ENCODE measurements around the gene UROC1.

The UROC1 gene

DNA sequence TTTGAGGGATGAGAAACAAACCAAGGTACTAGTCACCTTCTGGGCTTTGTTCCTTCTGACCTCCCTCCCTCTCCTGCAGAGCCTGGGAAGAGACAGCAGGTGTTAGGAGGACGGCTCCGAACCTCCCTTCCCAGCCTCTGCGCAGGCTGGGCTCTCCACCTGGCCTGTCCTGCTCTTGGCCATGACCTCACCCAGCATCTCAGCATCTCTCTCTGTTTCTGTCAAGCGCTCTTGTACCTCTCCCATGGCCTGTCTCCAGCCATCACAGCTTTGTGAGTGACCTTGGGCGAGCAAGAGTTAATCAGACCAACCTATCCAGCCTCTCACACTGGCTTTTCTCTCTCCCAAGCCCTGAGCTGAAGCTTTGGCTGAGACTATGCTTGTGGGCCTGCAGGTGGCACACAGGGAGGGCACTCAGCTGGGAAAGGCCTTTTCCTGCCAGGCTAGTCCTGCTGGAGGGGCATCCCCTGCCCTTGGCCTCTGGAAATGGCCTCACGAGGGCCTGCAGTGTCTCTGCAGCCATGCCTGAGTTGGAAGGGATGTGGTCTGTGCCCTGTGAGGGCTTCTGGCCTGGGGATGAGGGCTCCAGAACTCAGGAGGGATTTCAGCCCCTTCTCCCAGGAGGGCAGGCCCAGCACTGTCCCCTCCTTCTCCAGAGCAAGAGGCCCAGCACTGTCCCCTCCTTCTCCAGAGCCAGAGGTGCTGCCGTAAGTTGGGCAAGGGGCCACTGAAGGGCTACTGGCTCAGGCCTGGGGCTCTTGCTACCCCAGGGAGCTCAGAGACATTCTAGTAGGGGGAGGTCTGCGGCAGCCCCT, 8.5 kb upstream of the UROC1 start:
- TF ChIP-seq, protein P1, sequence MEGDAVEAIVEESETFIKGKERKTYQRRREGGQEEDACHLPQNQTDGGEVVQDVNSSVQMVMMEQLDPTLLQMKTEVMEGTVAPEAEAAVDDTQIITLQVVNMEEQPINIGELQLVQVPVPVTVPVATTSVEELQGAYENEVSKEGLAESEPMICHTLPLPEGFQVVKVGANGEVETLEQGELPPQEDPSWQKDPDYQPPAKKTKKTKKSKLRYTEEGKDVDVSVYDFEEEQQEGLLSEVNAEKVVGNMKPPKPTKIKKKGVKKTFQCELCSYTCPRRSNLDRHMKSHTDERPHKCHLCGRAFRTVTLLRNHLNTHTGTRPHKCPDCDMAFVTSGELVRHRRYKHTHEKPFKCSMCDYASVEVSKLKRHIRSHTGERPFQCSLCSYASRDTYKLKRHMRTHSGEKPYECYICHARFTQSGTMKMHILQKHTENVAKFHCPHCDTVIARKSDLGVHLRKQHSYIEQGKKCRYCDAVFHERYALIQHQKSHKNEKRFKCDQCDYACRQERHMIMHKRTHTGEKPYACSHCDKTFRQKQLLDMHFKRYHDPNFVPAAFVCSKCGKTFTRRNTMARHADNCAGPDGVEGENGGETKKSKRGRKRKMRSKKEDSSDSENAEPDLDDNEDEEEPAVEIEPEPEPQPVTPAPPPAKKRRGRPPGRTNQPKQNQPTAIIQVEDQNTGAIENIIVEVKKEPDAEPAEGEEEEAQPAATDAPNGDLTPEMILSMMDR (IDR thresholded peaks at IDR 0.05; ENCODE audit: low read depth, low read length) = no peak
- no peak for DNase-seq (ENCODE audit: extremely low read depth, low read depth)

- TF ChIP-seq, protein P1 (IDR thresholded peaks at IDR 0.05; ENCODE audit: low read depth, low read length) = no peak
- no peak for DNase-seq (ENCODE audit: extremely low read depth, low read depth)
Observed at GRCh38 chr3:126525091-126525852, 7.7 kb upstream of the UROC1 start.

- DNase-seq (ENCODE audit: extremely low read depth, low read depth) = no peak
Observed at GRCh38 chr3:126524429-126524988, 6.9 kb upstream of the UROC1 start.

DNA sequence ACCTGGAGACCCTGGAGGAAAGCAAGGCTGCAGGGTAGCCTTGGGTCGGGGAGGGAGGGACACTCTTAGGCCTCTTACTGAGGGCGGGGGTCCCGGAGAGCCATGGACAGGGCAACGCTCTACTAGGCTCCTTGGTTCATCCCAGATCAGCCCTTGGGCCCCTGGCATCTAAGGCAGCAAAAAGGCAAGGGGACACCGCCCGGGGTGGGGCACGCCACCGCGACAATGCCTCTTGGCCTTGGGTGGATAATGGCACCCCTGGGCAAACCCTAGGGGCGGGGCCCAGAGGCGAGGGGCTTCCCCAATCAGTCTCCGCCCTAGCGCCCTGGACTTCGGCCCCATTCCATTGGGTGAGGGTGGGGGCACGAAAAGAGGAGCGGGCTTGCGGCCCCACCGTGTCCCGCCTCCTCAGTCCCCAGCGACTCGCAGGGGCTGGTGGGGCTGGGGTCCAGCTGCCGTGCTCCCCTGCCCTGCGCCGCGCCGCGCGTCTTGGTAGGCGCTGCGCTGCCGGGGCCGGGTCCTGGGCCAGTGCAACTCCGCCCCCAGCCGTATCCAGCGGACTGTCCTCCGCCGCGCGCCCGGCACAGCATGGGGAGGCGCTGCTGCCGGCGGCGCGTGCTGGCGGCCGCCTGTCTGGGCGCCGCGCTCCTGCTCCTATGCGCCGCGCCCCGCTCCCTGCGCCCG, 6.3 kb upstream of the UROC1 start, which contains the start of gene CHST13:
TSS of gene CHST13 (plus strand) at position 411 of the 684 bp plus-strand sequence. CDS start at position 589, 178 bp downstream.
- TF ChIP-seq, protein P1 (IDR thresholded peaks at IDR 0.05; ENCODE audit: low read depth, low read length) = no peak
- DNase-seq (ENCODE audit: extremely low read depth, low read depth) = no peak

More at GRCh38 chr3:126524429-126524988, 6.9 kb upstream of the UROC1 start:
- TF ChIP-seq, protein P1 (IDR thresholded peaks at IDR 0.05; ENCODE audit: low read depth, low read length) = no peak

GRCh38 chr3:126522363-126522788, 4.8 kb upstream of the UROC1 start:
- peak; percentile 4 for DNase-seq (ENCODE audit: extremely low read depth, low read depth)
- TF ChIP-seq, protein P1 (IDR thresholded peaks at IDR 0.05; ENCODE audit: low read depth, low read length) = peak; percentile 83

DNA sequence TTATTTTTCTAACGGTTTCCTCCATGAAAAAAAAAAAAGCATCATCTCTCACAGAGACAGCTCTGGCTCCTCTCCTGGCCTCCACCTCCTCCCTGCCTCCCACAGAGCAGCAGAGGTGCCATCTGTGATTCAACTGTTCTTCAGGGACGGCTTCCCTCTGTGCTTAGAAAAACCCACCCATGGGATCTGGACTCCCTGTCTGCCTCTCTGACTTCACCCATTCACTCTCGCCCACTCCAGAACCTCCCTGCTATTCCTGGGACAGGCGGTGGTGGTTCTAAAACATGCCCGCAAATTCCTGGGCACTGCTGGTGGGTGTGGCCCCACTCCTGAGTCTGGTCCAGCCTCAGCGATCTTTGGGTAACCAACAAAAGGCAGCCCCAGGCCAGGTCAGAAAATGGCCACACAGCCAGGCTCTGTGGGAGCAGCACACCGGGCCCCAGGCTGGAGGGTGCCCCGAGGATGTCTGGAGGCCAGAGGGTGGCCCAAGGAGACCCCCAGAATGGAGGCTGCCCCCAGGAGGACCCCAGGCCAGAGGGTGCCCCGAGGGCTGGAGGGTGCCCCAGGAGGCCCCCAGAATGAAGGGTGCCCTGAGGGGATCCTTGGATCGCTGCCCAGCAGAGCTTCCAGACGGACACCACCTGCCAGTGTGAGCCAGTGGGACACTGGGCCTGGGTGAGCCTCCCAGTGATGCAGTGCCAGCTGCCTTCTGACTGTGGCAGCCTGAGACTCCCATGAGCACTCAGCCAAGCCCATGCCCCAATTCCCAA, 3.7 kb upstream of the UROC1 start:
- no peak for DNase-seq (ENCODE audit: extremely low read depth, low read depth)
- TF ChIP-seq, protein P1 (IDR thresholded peaks at IDR 0.05; ENCODE audit: low read depth, low read length) = no peak

All from AG09319 (cell line).